ENCODE measurements around the gene RPS2. TPM values are rescaled to one million over a fixed set of nuclear protein-coding genes. Genes with fewer than 3 reads are reported as not detected.
A peak's percentile ranks its signal among the peaks of the same experiment; 100 is the strongest.

The RPS2 gene
- total and polyA plus RNA-seq, 2 of the 8 experiments (the other 6 are each of a cell fraction or from before 2014, with no cell fraction given), result 4,042 to 16,783 TPM

GRCh38 chr16:1980030-1980769 lies 15.6 kb upstream of the RPS2 start:
- Histone ChIP-seq H2AK5ac (ENCODE audit: low read depth, low read length) (no peak overlapping the region), H3K9me3 (ENCODE audit: insufficient read depth in 2 of 2, low read depth in 1 of 2, low read length in 1 of 2) (no peaks in the 10 kb centered on the region), H3K79me1 (ENCODE audit: low read depth, low read length) (no peaks in the 10 kb centered on the region), H3K4me2 (ENCODE audit: insufficient read depth in 1 of 2, low read depth in 2 of 2, low read length in 2 of 2) (peak overlapping the region; percentile 87 to 91), H4K91ac (replicated peaks; ENCODE audit: insufficient read length, low read length) (peak overlapping the region; percentile 55), H3K27me3 (replicated peaks in 1 of 4; ENCODE audit: control insufficient read depth in 3 of 4, extremely low read depth in 1 of 4, insufficient read depth in 3 of 4, low read length in 3 of 4) (peaks cover 8 to 40% (median 39%) of the 10 kb centered on the region in 4 experiments; a peak in 6 of 7 replicates), H4K20me1 (replicated peaks in 1 of 2; ENCODE audit: control insufficient read depth in 1 of 2, insufficient read depth in 2 of 2, low read length in 2 of 2) (peaks cover 2 to 14% of the 10 kb centered on the region in 2 experiments), H3K14ac (ENCODE audit: insufficient read length) (no peak overlapping the region), H2BK12ac (ENCODE audit: low read depth, low read length) (0 out of 2 replicates have a peak overlapping the region, but pooled peaks have one; percentile 60), H2BK120ac (replicated peaks; ENCODE audit: low read depth, low read length) (no peak overlapping the region), H3K36me3 (ENCODE audit: control insufficient read depth in 2 of 4, insufficient read depth in 4 of 4, low read length in 3 of 4) (peaks cover 10 to 26% (median 15%) of the 10 kb centered on the region in 4 experiments; a peak in 7 of 8 replicates), H3K27ac (ENCODE audit: low read depth, low read length) (no peak overlapping the region), H2BK15ac (ENCODE audit: low read length) (no peak overlapping the region), H3K56ac (replicated peaks; ENCODE audit: insufficient read length, low read depth, low read length) (no peak overlapping the region), H3K23ac (ENCODE audit: insufficient read length) (no peak overlapping the region), H3K4ac (replicated peaks; ENCODE audit: insufficient read length, low read depth, low read length) (peak overlapping the region; percentile 78), H3K4me1 (replicated peaks in 1 of 4; ENCODE audit: control insufficient read depth in 3 of 4, insufficient read depth in 4 of 4, low read length in 3 of 4) (peaks cover 3 to 34% (median 27%) of the 10 kb centered on the region in 4 experiments), H3K23me2 (ENCODE audit: low read depth, low read length) (peaks cover 26% of the 10 kb centered on the region), H2BK5ac (ENCODE audit: low read depth, low read length) (peak overlapping the region; percentile 60; the same call in 1 of the 2 replicates), H3K79me2 (ENCODE audit: control insufficient read depth in 1 of 2, insufficient read depth in 2 of 2, low read length in 2 of 2) (peaks cover 0 to 8% of the 10 kb centered on the region in 2 experiments; a peak in 1 of 4 replicates), H4K5ac (ENCODE audit: insufficient read length, low read depth, low read length) (peak overlapping the region; percentile 64), H3K4me3 (ENCODE audit: extremely low read depth in 1 of 4, insufficient read depth in 2 of 4, low read depth in 3 of 4, low read length in 4 of 4) (peak overlapping the region; percentile 31 to 61 (median 38)), H4K8ac (ENCODE audit: extremely low read depth, insufficient read depth, low read length) (peak overlapping the region; percentile 83), H3K9ac (replicated peaks in 1 of 4; ENCODE audit: extremely low read depth in 1 of 4, low read depth in 3 of 4, low read length in 3 of 4) (peak overlapping the region in 1 of 4 experiments; percentile 22; a peak in 1 of 7 replicates), H2AFZ (ENCODE audit: low read length) (no peak overlapping the region), H3K18ac (ENCODE audit: extremely low read depth, low read length) (peak overlapping the region; percentile 32), H2BK20ac (ENCODE audit: low read length) (no peak overlapping the region)
- ChIA-PET CTCF (ENCODE audit: partially characterized antibody) (interaction anchor here (0.7 to 1.7 kb wide), 3 partner anchors 15 to 160 kb away, joined by 3 to 5 read pairs (median 4); partner anchors contain the start of gene RPS2), POLR2A (ENCODE audit: partially characterized antibody) (interaction anchor here (0.8 to 28.2 kb wide), 12 partner anchors 11 to 197 kb away, joined by 3 to 736 read pairs (median 4); partner anchors contain the start of genes NDUFB10, NUBP2, RAB26 and RNF151)
- WGBS, 2 experiments (ENCODE audit: extremely low coverage in 1 of 2, insufficient coverage in 1 of 2, insufficient read length in 1 of 2, insufficient replicate concordance in 2 of 2, low coverage in 1 of 2, low lambda C conversion rate in 2 of 2, missing lambda C conversion rate in 1 of 2), result 12% methylated on average over 47 of the region's 53 CpGs; no CpG with 5 or more reads in 1 of the 2 experiments
- TF ChIP-seq POLR2A (IDR thresholded peaks at IDR 0.05; ENCODE audit: control extremely low read depth in 1 of 2, low read depth in 2 of 2, low read length in 2 of 2) (0 out of 3 replicates have a peak, but pooled peaks of 1 of the 2 experiments have one; percentile 54), POLR2AphosphoS5 (IDR thresholded peaks at IDR 0.05; ENCODE audit: low read depth, low read length) (0 out of 2 replicates have a peak, but pooled peaks have one; percentile 30), GABPA (IDR thresholded peaks at IDR 0.05; ENCODE audit: borderline replicate concordance, insufficient read depth, low read length) (0 out of 2 replicates have a peak, but pooled peaks have one; percentile 18), KDM4A (IDR thresholded peaks at IDR 0.05; ENCODE audit: low read depth, low read length, severe bottlenecking) (peak; percentile 12), CHD1 (IDR thresholded peaks at IDR 0.05; ENCODE audit: low read depth, low read length) (no peak), RBBP5 (IDR thresholded peaks at IDR 0.05; ENCODE audit: borderline replicate concordance, low read depth, low read length) (peak; percentile 17; the same call in 1 of the 2 replicates), E2F6 (IDR thresholded peaks at IDR 0.05) (peak; percentile 89), FOSL1 (IDR thresholded peaks at IDR 0.05; ENCODE audit: insufficient read depth, low read depth, low read length) (no peak)
- TF ChIP-seq, protein P1, sequence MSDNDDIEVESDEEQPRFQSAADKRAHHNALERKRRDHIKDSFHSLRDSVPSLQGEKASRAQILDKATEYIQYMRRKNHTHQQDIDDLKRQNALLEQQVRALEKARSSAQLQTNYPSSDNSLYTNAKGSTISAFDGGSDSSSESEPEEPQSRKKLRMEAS (IDR thresholded peaks at IDR 0.05), result peak; percentile 80
- FAIRE-seq, result no peak
- peak in 1 of 2 experiments; percentile 80 for DNase-seq (ENCODE audit: low read depth in 1 of 2, low spot score in 2 of 2)

Data from H1 (cell line).